GM19193 (cell line): Measurements from ENCODE around the gene C19orf25.

Source experiments
- POLR2A ChIP-seq: IDR thresholded peaks from 4 replicates; pipeline ENCODE4 v1.6.1; 2011; ENCODE audit not compliant: insufficient read depth, insufficient read length; ENCODE audit errors: extremely low read depth

C19orf25 gene

DNA sequence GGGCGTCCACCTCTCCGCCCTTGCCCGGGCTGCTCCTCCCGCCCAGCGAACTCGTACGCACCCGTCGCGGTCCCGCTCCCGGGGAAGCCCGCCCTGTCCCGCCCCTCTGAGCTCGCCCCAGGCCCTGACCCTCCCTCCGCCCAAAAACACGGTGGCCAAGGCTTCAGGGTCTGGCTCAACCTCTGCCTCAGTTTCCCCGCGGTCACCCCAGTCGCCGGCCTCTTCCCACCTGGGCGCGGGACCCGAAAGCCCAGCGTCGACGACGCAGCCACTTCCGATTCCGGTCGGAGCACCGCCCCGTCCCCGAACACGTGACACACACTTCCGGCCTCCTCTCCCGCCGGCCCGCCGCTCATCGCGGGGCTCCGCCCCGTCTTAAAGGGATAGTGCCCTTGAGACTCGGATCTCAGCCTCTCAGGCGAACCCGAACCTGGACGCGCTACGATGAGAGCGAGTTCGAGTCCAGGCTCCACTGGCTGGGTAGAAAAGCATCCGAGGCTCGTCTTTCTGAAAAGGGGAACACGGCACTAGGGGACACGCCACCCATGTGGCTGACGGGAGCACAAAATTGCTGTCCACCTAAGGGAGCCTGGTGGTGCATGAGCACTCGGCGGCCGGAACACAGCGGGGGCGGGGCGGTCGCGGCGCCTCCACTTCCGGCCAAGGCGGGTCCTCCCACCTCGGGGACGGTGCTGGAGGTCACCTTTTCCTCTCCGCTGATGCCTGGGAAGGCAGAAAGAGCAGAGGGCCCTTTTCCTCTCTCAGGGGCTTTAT, at the start of gene C19orf25:
Gene C19orf25, minus strand, starts transcription at position 282 of the 774 bp plus-strand sequence. CDS start 312 bp downstream, outside the sequence.
- TF ChIP-seq POLR2A: peak; percentile 88

DNA sequence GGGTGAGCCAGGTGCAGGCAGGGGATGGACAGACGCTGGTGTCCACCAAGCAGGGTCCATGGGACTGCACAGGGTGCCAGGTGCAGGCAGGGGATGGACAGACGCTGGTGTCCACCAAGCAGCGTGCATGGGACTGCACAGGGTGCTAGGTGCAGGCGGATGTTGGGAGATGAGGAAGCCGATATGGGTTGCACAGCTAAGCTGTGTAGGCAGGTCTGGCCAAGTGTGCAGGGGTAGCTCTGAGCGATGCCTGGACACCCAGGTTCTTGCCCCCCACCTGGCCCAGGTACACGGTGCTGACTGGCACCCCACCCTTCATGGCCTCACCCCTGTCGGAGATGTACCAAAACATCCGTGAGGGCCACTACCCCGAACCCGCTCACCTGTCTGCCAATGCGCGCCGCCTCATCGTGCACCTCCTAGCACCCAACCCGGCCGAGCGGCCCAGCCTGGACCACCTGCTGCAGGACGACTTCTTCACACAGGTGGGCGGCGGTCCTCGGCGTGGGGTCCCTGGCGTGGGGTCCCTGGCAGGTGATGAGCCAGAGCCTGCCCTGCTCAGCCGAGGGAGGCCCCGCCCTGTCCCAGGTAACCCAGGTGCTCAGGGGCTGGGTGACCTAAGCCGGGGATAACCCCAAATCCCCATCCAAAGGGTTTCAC, 48.8 kb upstream of the C19orf25 start:
- no peak for TF ChIP-seq POLR2A

DNA sequence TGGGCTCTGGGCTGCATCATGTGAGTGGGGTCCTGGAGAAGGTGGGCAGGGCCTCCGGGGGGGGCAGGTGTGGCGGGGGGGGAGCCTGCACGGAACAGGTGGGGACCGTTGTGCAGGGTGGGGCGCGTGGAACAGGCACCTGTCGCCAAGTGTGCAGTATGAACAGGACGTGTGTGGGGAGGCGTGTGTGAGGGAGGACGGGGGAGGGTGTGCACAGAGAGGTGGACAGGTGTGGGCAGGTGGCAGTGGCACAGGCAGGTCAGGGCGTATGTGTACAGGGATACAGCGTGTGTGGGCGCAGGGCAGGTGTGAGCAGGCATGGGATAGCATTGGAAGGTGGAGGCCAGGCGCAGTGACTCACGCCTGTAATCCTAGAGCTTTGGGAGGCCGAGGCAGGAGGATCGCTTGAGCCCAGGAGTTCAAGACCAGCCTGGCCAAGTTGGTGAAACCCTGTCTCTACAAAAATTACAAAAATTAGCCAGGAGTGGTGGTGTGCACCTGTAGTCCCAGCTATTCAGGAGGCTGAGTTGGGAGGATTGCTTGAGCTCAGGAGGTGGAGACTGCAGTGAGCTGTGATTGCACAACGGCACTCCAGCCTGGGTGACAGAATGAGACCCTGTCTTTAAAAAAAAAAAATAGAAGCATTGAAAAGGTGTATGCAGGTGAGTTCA, 48.1 kb upstream of the C19orf25 start:
- no peak for TF ChIP-seq POLR2A

DNA sequence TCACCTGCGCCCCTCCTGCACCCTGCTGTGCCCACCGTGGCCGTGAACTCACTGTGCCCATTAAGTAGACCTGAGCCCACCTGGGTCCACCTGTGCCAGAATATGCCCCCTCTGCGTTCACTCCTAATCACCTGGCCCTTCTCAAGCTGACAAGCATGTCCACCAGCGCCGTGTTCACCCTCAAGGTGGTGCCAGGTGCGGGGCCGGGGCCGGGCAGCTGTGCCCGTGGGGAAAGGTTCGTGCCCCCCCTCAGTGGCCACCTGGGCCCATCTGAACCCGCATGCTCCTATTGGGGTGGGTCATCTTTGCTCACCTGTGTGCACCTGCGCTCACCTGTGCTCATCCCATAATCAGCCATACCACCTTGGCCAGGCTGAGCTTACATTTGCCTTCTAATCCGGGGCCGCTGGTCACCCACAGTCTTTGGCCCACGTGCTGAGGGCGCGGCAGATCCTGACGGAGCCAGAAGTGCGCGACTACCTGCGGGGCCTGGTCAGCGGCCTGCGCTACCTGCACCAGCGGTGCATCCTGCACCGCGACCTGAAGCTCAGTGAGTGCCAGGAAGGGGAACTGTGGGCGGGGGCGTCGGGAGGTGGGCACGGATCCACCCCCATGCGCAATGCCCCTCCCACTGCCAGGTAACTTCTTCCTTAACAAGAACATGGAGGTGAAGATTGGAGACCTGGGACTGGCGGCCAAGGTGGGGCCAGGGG, 47.2 kb upstream of the C19orf25 start:
- no peak for TF ChIP-seq POLR2A

DNA sequence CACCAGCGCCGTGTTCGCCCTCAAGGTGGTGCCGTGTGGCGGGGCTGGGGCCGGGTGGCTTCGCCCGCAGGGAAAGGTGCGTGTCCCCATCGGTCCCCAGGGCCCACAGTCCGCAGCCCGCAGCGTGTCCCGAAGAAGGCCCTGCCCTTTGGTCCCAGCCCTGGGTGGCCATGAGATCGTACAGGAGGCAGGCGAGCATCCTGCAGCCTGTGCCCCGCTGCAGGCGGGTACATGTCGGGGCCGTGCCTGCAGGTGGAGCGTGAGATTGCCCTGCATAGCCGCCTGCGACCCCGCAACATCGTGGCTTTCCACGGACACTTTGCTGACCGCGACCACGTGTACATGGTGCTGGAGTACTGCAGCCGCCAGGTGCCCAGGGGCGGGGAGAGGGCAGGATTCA, 46.3 kb upstream of the C19orf25 start:
- no peak for TF ChIP-seq POLR2A

DNA sequence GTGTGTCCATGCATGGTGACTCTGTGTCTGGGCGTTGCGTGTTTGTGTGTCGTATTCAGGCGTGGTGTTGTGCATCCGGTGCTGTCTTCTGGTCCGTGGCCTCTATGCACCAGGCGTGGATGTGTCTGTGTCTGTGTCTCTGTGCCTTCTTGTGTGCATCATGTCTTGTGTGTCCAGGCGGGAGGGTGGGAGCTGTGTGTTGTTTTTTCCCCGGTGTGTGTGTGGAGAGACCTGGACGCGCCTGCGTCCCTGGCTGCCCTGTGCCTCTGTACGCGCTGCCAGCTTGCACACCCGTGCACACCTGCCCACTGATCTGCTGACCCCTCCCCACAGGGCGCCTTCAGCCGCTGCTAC, 45.9 kb upstream of the C19orf25 start:
- no peak for TF ChIP-seq POLR2A

DNA sequence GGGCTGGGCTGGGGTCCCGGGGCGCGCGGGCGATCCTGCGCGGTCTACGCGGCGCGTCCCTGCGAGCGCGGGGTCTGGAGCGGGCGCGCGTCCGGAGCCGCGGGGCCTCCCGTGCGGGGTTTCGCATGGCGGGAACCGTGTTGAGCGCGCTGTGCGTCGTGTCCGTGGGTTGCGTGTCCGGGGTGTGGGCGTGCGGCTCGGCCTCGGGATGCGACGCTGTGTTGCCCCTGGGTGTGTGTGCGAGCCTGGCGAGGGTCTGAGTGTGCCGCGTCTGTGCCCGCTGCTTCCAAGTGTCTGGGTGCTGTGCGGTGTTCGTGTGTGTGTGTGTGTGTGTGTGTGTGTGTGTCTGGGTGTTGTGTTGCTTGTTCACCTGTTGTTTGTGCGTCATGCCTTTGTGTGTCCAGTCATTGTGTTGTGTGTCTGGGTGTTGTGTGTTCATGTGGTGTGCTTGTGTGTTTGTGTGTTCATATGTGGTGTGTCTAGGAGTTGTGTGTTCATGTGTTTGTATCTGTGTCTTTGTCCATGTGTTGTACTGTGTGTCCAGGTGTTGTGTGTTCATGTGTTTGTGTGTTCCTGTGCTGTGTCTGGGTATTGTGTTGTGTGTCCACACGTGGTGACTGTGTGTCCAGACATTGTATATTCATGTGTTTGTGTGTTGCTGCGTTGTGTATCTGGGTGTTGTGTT, 45.4 kb upstream of the C19orf25 start:
- TF ChIP-seq POLR2A: no peak

DNA sequence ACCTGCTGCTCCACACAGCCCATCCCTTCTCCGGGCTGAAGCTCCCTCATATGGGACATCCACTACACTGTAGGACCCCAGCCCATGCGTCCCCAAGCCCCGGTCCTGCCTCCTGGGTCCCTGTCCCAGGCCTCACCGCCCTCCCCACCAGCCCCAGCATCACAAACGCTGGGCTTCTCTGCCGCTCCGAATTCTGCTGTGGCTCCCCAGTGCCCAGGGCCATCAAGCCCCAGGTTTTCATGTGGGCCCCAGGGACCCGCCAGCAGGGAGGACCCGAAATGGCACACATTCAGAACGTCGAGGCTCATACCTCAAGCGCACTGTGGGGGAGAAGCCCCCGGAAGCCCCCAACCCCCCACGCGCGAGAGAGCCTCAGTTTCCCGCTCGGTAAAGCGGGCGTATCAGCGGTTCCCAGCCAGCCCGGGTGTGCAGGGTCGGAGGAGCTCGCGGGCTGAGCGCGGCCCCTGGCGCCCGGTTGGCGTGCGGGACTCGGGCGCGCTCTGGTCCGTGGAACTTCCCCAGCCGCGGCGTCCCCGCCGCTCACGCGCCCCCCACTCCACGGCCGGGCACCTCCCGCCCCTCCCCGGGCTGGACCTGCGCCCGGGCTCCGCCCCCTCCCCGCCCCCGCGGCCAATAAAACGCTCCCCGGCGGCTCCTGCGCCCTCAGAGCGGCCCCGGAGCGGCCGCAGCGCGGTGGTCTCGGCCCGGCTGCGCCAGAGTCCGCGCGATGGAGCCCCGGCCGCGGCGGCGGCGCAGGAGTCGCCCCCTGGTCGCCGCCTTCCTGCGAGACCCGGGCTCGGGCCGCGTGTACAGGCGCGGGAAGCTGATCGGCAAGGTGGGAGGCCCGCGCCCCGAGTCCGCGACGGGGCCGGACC, 44.6 kb upstream of the C19orf25 start, which contains the start of gene PLK5:
Gene PLK5, plus strand, starts transcription at position 666 of the 875 bp plus-strand sequence. CDS start 2,920 bp downstream, outside the sequence.
- TF ChIP-seq POLR2A: no peak

DNA sequence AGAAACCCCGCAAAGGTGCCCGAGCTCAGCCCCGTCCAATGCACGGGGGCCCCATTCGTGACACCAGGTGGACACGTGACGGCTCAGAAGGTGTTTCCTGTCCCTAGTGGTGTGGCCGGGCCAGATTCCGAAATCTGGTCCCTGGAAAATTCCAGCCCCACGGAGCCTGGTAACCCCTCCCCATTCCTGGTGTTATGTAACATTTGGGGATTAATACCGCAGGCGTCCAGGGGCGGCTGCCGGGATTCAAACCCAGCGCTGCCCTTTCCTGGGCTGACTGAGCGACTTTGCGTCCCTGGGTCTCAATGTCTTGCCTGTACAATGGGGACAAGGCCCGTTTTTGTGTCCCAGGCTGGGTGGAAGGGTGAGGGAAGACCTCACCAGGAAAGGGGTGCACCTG, 43.8 kb upstream of the C19orf25 start:
- no peak for TF ChIP-seq POLR2A

DNA sequence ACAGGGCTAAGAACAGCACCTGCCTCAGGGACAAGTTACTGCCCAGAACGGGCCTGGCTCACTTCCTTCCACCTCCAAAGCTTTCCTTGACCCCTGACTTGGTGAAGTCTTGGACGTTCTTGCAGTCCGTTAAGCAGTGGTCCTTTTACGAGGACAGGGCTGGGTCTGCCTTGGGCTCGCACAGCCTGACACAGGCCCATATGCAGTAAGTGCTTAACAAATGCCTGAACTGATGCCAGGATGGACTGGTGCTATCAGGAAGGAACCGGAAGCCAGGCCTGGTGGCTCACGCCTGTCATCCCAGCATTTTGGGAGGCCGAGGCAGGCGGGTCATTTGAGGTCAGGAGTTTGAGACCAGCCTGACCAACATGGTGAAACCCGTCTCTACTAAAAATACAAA, 43.0 kb upstream of the C19orf25 start:
- no peak for TF ChIP-seq POLR2A

DNA sequence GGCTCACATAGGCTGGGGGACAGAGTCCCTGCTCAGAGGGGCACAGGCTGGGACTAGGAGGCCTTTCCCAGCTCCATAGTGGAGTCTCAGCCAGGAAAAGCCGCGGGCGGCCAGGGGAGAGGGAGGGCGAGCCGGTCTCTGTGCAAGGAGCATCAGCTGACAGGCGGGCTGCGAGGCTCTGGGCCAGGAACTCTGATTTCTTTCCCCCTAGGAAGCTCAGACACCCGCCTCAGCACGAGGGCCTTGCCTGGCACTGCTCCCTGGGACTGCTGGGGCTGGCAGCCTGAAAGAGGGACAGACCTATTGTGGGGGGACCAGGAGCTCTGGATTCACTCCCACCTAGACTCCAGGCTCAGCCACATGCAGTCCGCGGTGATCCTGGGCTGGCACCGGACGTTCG, 42.6 kb upstream of the C19orf25 start:
- no peak for TF ChIP-seq POLR2A

DNA sequence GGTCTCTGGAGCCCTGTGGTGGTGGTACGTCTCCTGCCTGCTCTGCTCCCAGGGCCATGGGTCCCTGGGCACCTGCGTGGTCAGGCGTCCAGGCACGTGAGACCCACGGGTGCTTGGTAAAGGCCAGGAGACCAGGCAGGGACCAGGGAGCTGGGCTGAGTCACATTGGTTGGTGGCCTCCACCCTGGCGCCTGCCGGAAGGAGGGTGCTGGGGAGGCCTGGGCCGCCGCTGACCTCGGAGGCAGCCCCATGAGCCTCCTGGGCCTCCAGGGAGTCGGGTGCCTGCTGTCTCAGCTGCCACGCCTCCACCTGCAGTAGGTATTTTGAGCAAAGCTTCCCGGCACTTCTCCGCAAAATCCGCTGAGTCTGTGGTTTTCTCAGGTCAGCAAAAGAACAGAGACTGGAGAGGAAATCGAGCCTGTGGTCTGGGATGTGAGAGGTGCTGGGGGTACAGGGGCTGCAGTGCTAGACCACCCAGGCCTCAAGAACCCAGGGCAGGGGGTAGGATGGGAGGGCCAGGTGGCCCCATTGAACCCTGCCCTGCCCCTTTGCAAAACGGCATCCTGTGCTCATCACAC, 41.3 kb upstream of the C19orf25 start:
- no peak for TF ChIP-seq POLR2A

DNA sequence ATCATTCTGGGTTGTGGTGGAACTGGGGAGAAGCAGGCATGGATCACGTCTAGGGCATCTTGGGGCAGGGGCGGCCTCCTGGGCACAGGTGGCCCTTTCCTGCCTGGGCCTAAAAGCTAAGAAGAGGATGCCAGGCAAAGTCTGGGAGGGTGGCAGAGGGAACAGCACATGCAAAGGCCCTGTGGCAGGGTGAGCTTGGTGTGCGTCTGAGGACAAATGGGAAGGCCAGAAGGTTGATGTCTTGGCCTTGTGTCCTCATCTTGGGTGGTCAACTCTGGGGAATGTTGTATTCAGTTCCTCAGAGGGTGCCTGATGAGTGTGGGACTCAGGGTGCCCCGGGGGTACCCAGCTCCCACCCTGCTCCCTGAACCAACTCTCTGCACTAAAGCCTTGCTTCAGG, 39.5 kb upstream of the C19orf25 start:
- TF ChIP-seq POLR2A: no peak

DNA sequence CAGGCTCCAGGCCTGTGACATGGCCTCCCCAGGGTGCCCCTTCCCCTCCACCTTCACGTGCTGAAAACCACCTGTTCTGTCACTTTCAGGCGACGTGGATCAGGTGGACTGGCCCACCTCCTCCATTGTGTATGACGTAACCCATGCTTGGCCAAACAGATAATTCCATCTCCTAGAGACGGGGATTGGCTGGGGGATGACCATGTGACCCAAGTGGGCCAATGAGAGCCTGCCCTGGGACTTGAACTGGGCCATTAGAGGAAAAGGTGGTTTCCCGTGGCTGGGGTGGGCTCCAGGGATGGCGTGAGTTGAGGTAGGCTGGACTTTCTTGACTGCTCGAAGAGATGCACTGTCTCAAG, 37.4 kb upstream of the C19orf25 start:
- TF ChIP-seq POLR2A: no peak
